Trophoblast cell (in vitro differentiated cells and primary cell): Measurements from ENCODE around the gene NR2F6.

Experiments
- DNase-seq, 2 donors: peaks; one replicate each; pipeline ENCODE4 v3.0.0-alpha.2; 2016
- H2AFZ ChIP-seq: 2 replicates; pipeline ENCODE4 v1.6.1; 2013; ENCODE audit warnings: low read length, moderate library complexity, mild to moderate bottlenecking; ENCODE audit not compliant: insufficient read depth, poor library complexity
- H2AK5ac ChIP-seq: 2 replicates; pipeline ENCODE4 v1.6.1; 2013; ENCODE audit warnings: mild to moderate bottlenecking, low read length
- H2BK120ac ChIP-seq: 2 replicates; pipeline ENCODE4 v1.6.1; 2013; ENCODE audit warnings: low read length, mild to moderate bottlenecking, moderate library complexity; ENCODE audit not compliant: insufficient read depth, poor library complexity
- H2BK12ac ChIP-seq: 2 replicates; pipeline ENCODE4 v1.6.1; 2013; ENCODE audit warnings: mild to moderate bottlenecking, low read length, moderate library complexity
- H2BK5ac ChIP-seq: 2 replicates; pipeline ENCODE4 v1.6.1; 2013; ENCODE audit warnings: low read length, low read depth, moderate library complexity, mild to moderate bottlenecking; ENCODE audit not compliant: poor library complexity
- H3K14ac ChIP-seq: 2 replicates; pipeline ENCODE4 v1.6.1; 2013; ENCODE audit warnings: mild to moderate bottlenecking, low read length
- H3K18ac ChIP-seq: 2 replicates; pipeline ENCODE4 v1.6.1; 2013; ENCODE audit warnings: mild to moderate bottlenecking, low read length
- H3K23ac ChIP-seq: 2 replicates; pipeline ENCODE4 v1.6.1; 2013; ENCODE audit warnings: low read length
- H3K27ac ChIP-seq: 2 replicates; pipeline ENCODE4 v1.5.1; 2013; ENCODE audit warnings: low read depth, mild to moderate bottlenecking, inconsistent platforms, low read length, moderate library complexity
- H3K27me3 ChIP-seq: 2 replicates; pipeline ENCODE4 v1.6.1; 2013; ENCODE audit warnings: inconsistent platforms, mild to moderate bottlenecking, low read length, moderate library complexity; ENCODE audit not compliant: insufficient read depth
- H3K36me3 ChIP-seq, 2 experiments: 1 replicate in 1 of 2; 2 replicates in 1 of 2; pipeline ENCODE4 v1.6.1; 2013; ENCODE audit warnings: low read length in 2 of 2, mild to moderate bottlenecking in 2 of 2, moderate library complexity in 1 of 2; ENCODE audit not compliant: insufficient read depth in 2 of 2, control insufficient read depth in 1 of 2
- H3K4ac ChIP-seq: 2 replicates; pipeline ENCODE4 v1.6.1; 2013; ENCODE audit warnings: low read depth, mild to moderate bottlenecking, low read length, moderate library complexity
- H3K4me1 ChIP-seq, 2 experiments: 1 replicate in 1 of 2; 2 replicates in 1 of 2; pipeline ENCODE4 v1.6.1; 2013; ENCODE audit warnings: low read length in 2 of 2, mild to moderate bottlenecking in 2 of 2, moderate library complexity in 1 of 2; ENCODE audit not compliant: insufficient read depth in 2 of 2, control insufficient read depth in 1 of 2
- H3K4me2 ChIP-seq: 2 replicates; pipeline ENCODE4 v1.6.1; 2013; ENCODE audit warnings: inconsistent platforms, mild to moderate bottlenecking, low read length, moderate library complexity
- H3K4me3 ChIP-seq: 2 replicates; pipeline ENCODE4 v1.5.1; 2013; ENCODE audit warnings: mild to moderate bottlenecking, low read depth, low read length, inconsistent platforms
- H3K79me1 ChIP-seq: one replicate; pipeline ENCODE4 v1.6.1; 2013; ENCODE audit warnings: low read length
- H3K79me2 ChIP-seq: 2 replicates; pipeline ENCODE4 v1.6.1; 2013; ENCODE audit warnings: low read length, mild to moderate bottlenecking; ENCODE audit not compliant: control insufficient read depth, insufficient read depth, poor library complexity
- H3K9ac ChIP-seq: 2 replicates; pipeline ENCODE4 v1.6.1; 2013; ENCODE audit warnings: mild to moderate bottlenecking, low read length
- H3K9me3 ChIP-seq: 2 replicates; pipeline ENCODE4 v1.6.1; 2013; ENCODE audit warnings: low read depth, mild to moderate bottlenecking, control low read depth, inconsistent platforms, low read length; ENCODE audit not compliant: insufficient read depth
- H4K12ac ChIP-seq: 2 replicates; pipeline ENCODE4 v1.6.1; 2013; ENCODE audit warnings: low read depth, mild to moderate bottlenecking, low read length, moderate library complexity
- H4K8ac ChIP-seq: 2 replicates; pipeline ENCODE4 v1.6.1; 2013; ENCODE audit warnings: low read depth, mild to moderate bottlenecking, low read length, moderate library complexity
- H4K91ac ChIP-seq: one replicate; pipeline ENCODE4 v1.6.1; 2013; ENCODE audit warnings: low read depth, mild to moderate bottlenecking, low read length, moderate library complexity
- WGBS: extraction: QIAGEN DNeasy Blood & Tissue Kit; methylation state at CpG from one replicate; pipeline ENCODE4 v1.1.7; 2013; ENCODE audit warnings: missing lambda C conversion rate; ENCODE audit not compliant: insufficient read length, insufficient coverage; ENCODE audit errors: extremely low coverage; 5-methylcytosine and 5-hydroxymethylcytosine counted together

The NR2F6 gene

GRCh38 chr19:17262557-17262956 is 16.8 kb upstream of the NR2F6 start:
- H4K91ac ChIP-seq = peak overlapping the region; percentile 45
- no peak overlapping the region for H3K4ac ChIP-seq
- peaks cover 8 to 11% of the 10 kb centered on the region in 2 experiments for H3K36me3 ChIP-seq
- no peak overlapping the region for H3K27ac ChIP-seq
- H3K79me1 ChIP-seq = peaks cover 29% of the 10 kb centered on the region
- no peak overlapping the region for H3K23ac ChIP-seq
- H3K18ac ChIP-seq = no peak overlapping the region
- no peak overlapping the region for H3K14ac ChIP-seq
- no peak overlapping the region for H2BK120ac ChIP-seq
- H2AK5ac ChIP-seq = peak overlapping the region; percentile 8
- peaks cover 13% of the 10 kb centered on the region in 2 experiments for H3K4me1 ChIP-seq
- H3K4me2 ChIP-seq = no peak overlapping the region
- H2BK12ac ChIP-seq = peak overlapping the region; percentile 1
- H4K8ac ChIP-seq = no peak overlapping the region
- H2AFZ ChIP-seq = no peak overlapping the region
- H3K9me3 ChIP-seq = peaks cover 9% of the 10 kb centered on the region
- no peaks in the 10 kb centered on the region for H3K27me3 ChIP-seq
- no CpG with 5 or more reads among the region's 16 CpGs for WGBS
- H3K4me3 ChIP-seq = no peak overlapping the region
- H2BK5ac ChIP-seq = no peak overlapping the region
- peaks cover 3% of the 10 kb centered on the region for H3K79me2 ChIP-seq
- no peak overlapping the region for H3K9ac ChIP-seq
- no peak overlapping the region for H4K12ac ChIP-seq
- DNase-seq = no peak

GRCh38 chr19:17260842-17261325 is 15.2 kb upstream of the NR2F6 start:
- Histone ChIP-seq H4K8ac (no peak overlapping the region), H3K4ac (no peak overlapping the region), H2AK5ac (no peak overlapping the region), H4K12ac (no peak overlapping the region), H2BK12ac (no peak overlapping the region), H2AFZ (peak overlapping the region; percentile 9), H3K27ac (no peak overlapping the region), H3K4me2 (no peak overlapping the region), H3K14ac (no peak overlapping the region), H2BK120ac (no peak overlapping the region), H2BK5ac (no peak overlapping the region), H3K27me3 (no peaks in the 10 kb centered on the region), H3K79me2 (no peaks in the 10 kb centered on the region), H3K4me3 (no peak overlapping the region), H4K91ac (no peak overlapping the region), H3K18ac (no peak overlapping the region), H3K9me3 (peaks cover 9% of the 10 kb centered on the region), H3K23ac (no peak overlapping the region), H3K36me3 (peaks cover 8 to 11% of the 10 kb centered on the region in 2 experiments), H3K4me1 (peaks cover 9 to 13% of the 10 kb centered on the region in 2 experiments), H3K9ac (no peak overlapping the region), H3K79me1 (peaks cover 21% of the 10 kb centered on the region)
- DNase-seq = peak; percentile 88 to 96
- WGBS = no CpG with 5 or more reads among the region's 15 CpGs

GRCh38 chr19:17259934-17260333 is 14.2 kb upstream of the NR2F6 start:
- Histone ChIP-seq H3K4me3 (no peak overlapping the region), H3K23ac (no peak overlapping the region), H3K27me3 (no peaks in the 10 kb centered on the region), H4K12ac (no peak overlapping the region), H3K18ac (no peak overlapping the region), H3K36me3 (peaks cover 8 to 11% of the 10 kb centered on the region in 2 experiments), H2AFZ (no peak overlapping the region), H3K9me3 (peaks cover 9% of the 10 kb centered on the region), H3K4me2 (no peak overlapping the region), H3K14ac (no peak overlapping the region), H3K9ac (no peak overlapping the region), H2AK5ac (no peak overlapping the region), H3K4me1 (peaks cover 10 to 11% of the 10 kb centered on the region in 2 experiments), H3K79me1 (peaks cover 17% of the 10 kb centered on the region), H2BK5ac (no peak overlapping the region), H3K4ac (no peak overlapping the region), H2BK12ac (no peak overlapping the region), H3K79me2 (no peaks in the 10 kb centered on the region), H2BK120ac (no peak overlapping the region), H4K91ac (no peak overlapping the region), H3K27ac (no peak overlapping the region), H4K8ac (no peak overlapping the region)
- DNase-seq = no peak
- no CpG with 5 or more reads among the region's 1 CpG for WGBS

- no peaks in the 10 kb centered on the region for H3K79me2 ChIP-seq
- no peak overlapping the region for H4K91ac ChIP-seq
- DNase-seq = no peak
- no peaks in the 10 kb centered on the region for H3K27me3 ChIP-seq
- no peak overlapping the region for H3K18ac ChIP-seq
- no peak overlapping the region for H3K4me3 ChIP-seq
- H3K27ac ChIP-seq = no peak overlapping the region
- H4K12ac ChIP-seq = no peak overlapping the region
- H3K23ac ChIP-seq = no peak overlapping the region
- no peak overlapping the region for H2BK12ac ChIP-seq
- no peak overlapping the region for H2BK5ac ChIP-seq
- WGBS = no CpG with 5 or more reads among the region's 9 CpGs
- H3K14ac ChIP-seq = no peak overlapping the region
- no peak overlapping the region for H2BK120ac ChIP-seq
- no peak overlapping the region for H4K8ac ChIP-seq
- no peak overlapping the region for H2AFZ ChIP-seq
- H3K9me3 ChIP-seq = peaks cover 9% of the 10 kb centered on the region
- peaks cover 4 to 8% of the 10 kb centered on the region in 2 experiments for H3K4me1 ChIP-seq
- H3K9ac ChIP-seq = no peak overlapping the region
- H3K79me1 ChIP-seq = peaks cover 12% of the 10 kb centered on the region
- no peak overlapping the region for H2AK5ac ChIP-seq
- no peak overlapping the region for H3K4ac ChIP-seq
- H3K36me3 ChIP-seq = peaks cover 8 to 11% of the 10 kb centered on the region in 2 experiments
- no peak overlapping the region for H3K4me2 ChIP-seq
Observed at GRCh38 chr19:17259118-17259780, 13.5 kb upstream of the NR2F6 start.
